KMS-11 (cell line): ENCODE data around the gene PPP1R1B.
"Not testable (repeated sequence)": the region's sequence is repeated elsewhere in the genome, so short reads cannot be mapped to it uniquely, and the experiment has no call there.

Experiments used
- H2AFZ ChIP-seq: fragments of 200-600 bp; sonication (generic); 2 replicates; pipeline ENCODE4 v1.6.1; 2016; ENCODE audit warnings: antibody characterized with exemption, mixed run types, low read depth
- H3K27ac ChIP-seq: fragments of 200-600 bp; sonication (generic); 2 replicates; pipeline ENCODE4 v1.6.1; 2016; ENCODE audit warnings: mild to moderate bottlenecking, mixed run types
- H3K27me3 ChIP-seq: fragments of 200-600 bp; sonication (generic); 2 replicates; pipeline ENCODE4 v1.6.1; 2017; ENCODE audit warnings: mild to moderate bottlenecking, low read depth, mixed run types, moderate library complexity; ENCODE audit not compliant: insufficient read depth
- H3K36me3 ChIP-seq: fragments of 200-600 bp; sonication (generic); 2 replicates; pipeline ENCODE4 v1.6.1; 2017; ENCODE audit warnings: mild to moderate bottlenecking, mixed run types; ENCODE audit not compliant: insufficient read depth
- H3K4me1 ChIP-seq: fragments of 200-600 bp; sonication (generic); 2 replicates; pipeline ENCODE4 v1.6.1; 2016; ENCODE audit warnings: mild to moderate bottlenecking, low read depth, mixed run types; ENCODE audit not compliant: poor library complexity, severe bottlenecking
- H3K4me2 ChIP-seq: fragments of 200-600 bp; sonication (generic); 2 replicates; pipeline ENCODE4 v1.7.0; 2016; ENCODE audit warnings: mild to moderate bottlenecking, mixed run types
- H3K4me3 ChIP-seq: fragments of 200-600 bp; sonication (generic); IDR thresholded peaks from 2 replicates; pipeline ENCODE4 v1.6.1; 2017; ENCODE audit warnings: low read depth, low read length, mixed read lengths; ENCODE audit not compliant: insufficient read depth
- H3K79me2 ChIP-seq: fragments of 200-600 bp; sonication (generic); 2 replicates; pipeline ENCODE4 v1.6.1; 2016; ENCODE audit warnings: low read depth, mixed run types; ENCODE audit not compliant: insufficient read depth
- H3K9ac ChIP-seq: fragments of 200-600 bp; sonication (generic); 2 replicates; pipeline ENCODE4 v1.6.1; 2016; ENCODE audit warnings: mild to moderate bottlenecking, mixed run types
- H4K20me1 ChIP-seq: fragments of 200-600 bp; sonication (generic); 2 replicates; pipeline ENCODE4 v1.6.1; 2016; ENCODE audit warnings: mild to moderate bottlenecking, mixed run types; ENCODE audit not compliant: insufficient read depth
- CTCF ChIP-seq: fragments of 200-600 bp; sonication (generic); conservative IDR thresholded peaks from 2 replicates; pipeline ENCODE4 v1.6.1; 2017; ENCODE audit warnings: low read depth, mild to moderate bottlenecking, antibody characterized with exemption, low read length, moderate library complexity, mixed read lengths

PPP1R1B gene

GRCh38 chr17:39581071-39581758 is 45.5 kb upstream of the PPP1R1B start:
- H3K4me2 ChIP-seq = no peak overlapping the region
- no peaks in the 10 kb centered on the region for H3K4me1 ChIP-seq
- H4K20me1 ChIP-seq = no peaks in the 10 kb centered on the region
- no peak overlapping the region for H3K9ac ChIP-seq
- H3K27me3 ChIP-seq = peaks cover 4% of the 10 kb centered on the region; the same call in 1 of the 2 replicates
- H3K36me3 ChIP-seq = no peaks in the 10 kb centered on the region
- H3K27ac ChIP-seq = no peak overlapping the region
- H2AFZ ChIP-seq = no peak overlapping the region
- no peak overlapping the region for H3K4me3 ChIP-seq
- TF ChIP-seq CTCF = no peak
- H3K79me2 ChIP-seq = no peaks in the 10 kb centered on the region

GRCh38 chr17:39581759-39582085 is 45.0 kb upstream of the PPP1R1B start:
- no peak overlapping the region for H3K9ac ChIP-seq
- H3K27me3 ChIP-seq = peaks cover 4% of the 10 kb centered on the region; the same call in 1 of the 2 replicates
- TF ChIP-seq CTCF = no peak
- no peak overlapping the region for H3K27ac ChIP-seq
- H3K4me2 ChIP-seq = no peak overlapping the region
- no peaks in the 10 kb centered on the region for H3K36me3 ChIP-seq
- no peaks in the 10 kb centered on the region for H3K79me2 ChIP-seq
- H3K4me1 ChIP-seq = no peaks in the 10 kb centered on the region
- H4K20me1 ChIP-seq = no peaks in the 10 kb centered on the region
- no peak overlapping the region for H2AFZ ChIP-seq
- H3K4me3 ChIP-seq = no peak overlapping the region

DNA sequence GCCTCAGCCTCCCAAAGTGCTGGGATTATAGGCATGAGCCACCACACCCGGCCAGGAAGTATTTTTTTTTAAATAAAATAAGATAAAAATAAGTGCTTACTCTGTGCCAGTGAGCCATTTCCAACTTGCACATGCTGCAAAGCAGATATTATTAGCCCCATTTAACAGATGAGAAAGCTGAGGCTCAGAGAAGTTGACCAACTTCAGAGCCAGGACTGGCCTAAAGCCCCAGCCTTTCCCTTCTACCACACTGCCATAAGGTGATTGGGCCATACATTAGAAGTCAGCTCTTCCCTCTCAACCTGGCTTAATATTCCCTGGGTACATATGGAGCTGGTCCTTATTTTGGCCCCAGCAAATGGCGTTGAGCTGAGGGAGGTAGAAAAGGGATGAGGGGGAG is 44.1 kb upstream of the PPP1R1B start:
- Histone ChIP-seq H3K9ac (no peak overlapping the region), H3K4me3 (no peak overlapping the region), H3K27ac (no peak overlapping the region), H3K27me3 (peaks cover 4% of the 10 kb centered on the region; the same call in 1 of the 2 replicates), H3K79me2 (no peaks in the 10 kb centered on the region), H3K4me2 (no peak overlapping the region), H3K4me1 (no peaks in the 10 kb centered on the region), H3K36me3 (no peaks in the 10 kb centered on the region), H4K20me1 (no peaks in the 10 kb centered on the region), H2AFZ (no peak overlapping the region)
- TF ChIP-seq CTCF = no peak

- H3K36me3 ChIP-seq, H3K4me2 ChIP-seq, H2AFZ ChIP-seq, H3K79me2 ChIP-seq, H4K20me1 ChIP-seq, H3K4me3 ChIP-seq, H3K9ac ChIP-seq, H3K27ac ChIP-seq: not testable (repeated sequence)
- Histone ChIP-seq H3K27me3 (peaks cover 35% of the 10 kb centered on the region; the same call in 1 of the 2 replicates), H3K4me1 (peaks cover 14% of the 10 kb centered on the region)
These were observed 36.6 kb upstream of the PPP1R1B start for GRCh38 chr17:39590180-39590579.
